Lower lobe of right lung (tissue), 2 donors: ENCODE measurements around the gene MICAL1. TPM values are rescaled to one million over a fixed set of nuclear protein-coding genes. Genes with fewer than 3 reads are reported as not detected.

Experiments used
- ATAC-seq, 2 donors: fragments of 200-7000 bp; cut with Tn5 transposase; one replicate each; pipeline ENCODE4 v1.9.1; 2020 to 2022; ENCODE audit warnings: mild to moderate bottlenecking in 2 of 2, moderate library complexity in 2 of 2
- DNase-seq: peaks from one replicate; pipeline ENCODE4 v3.0.0-alpha.2; 2020
- H3K27ac ChIP-seq: fragments of 200-600 bp; one replicate; pipeline ENCODE4 v1.8.0; 2022
- H3K27me3 ChIP-seq: fragments of 200-600 bp; one replicate; pipeline ENCODE4 v1.8.0; 2022; ENCODE audit warnings: low read depth
- H3K36me3 ChIP-seq: fragments of 200-600 bp; one replicate; pipeline ENCODE4 v1.8.0; 2022; ENCODE audit warnings: mild to moderate bottlenecking
- H3K4me1 ChIP-seq: fragments of 200-600 bp; one replicate; pipeline ENCODE4 v1.8.0; 2022
- H3K4me3 ChIP-seq: fragments of 200-600 bp; one replicate; pipeline ENCODE4 v1.8.0; 2022; ENCODE audit warnings: mild to moderate bottlenecking
- H3K9me3 ChIP-seq: fragments of 200-600 bp; one replicate; pipeline ENCODE4 v1.8.0; 2022
- CTCF ChIP-seq: fragments of 200-600 bp; IDR thresholded peaks from one replicate; pipeline ENCODE4 v1.8.0; 2022; ENCODE audit warnings: antibody characterized with exemption, mild to moderate bottlenecking
- intact Hi-C: fragments of 100-400 bp; cut with DNase I; formaldehyde crosslinking; loops from one replicate; pipeline ENCODE4 v1.11.0; 2022
- total RNA-seq: library from RNA; stranded (reverse); fragmentation: NEBNext Ultra II Directional; extraction: Animal tissue kit (Norgen Biotek cat#: 25700); gene quantifications from one replicate; pipeline ENCODE4 v1.2.1, GENCODE V29; 2021
- donor health status: DM: no; HTN: yes; CAD: no; lungs with severe emphysema.

The MICAL1 gene
- total RNA-seq, 1 donor from 2014 or later: 79.4 TPM

GRCh38 chr6:109447087-109447486, 8.5 kb downstream of the MICAL1 start:
- TF ChIP-seq CTCF: no peak
- peaks cover 8% of the 10 kb centered on the region for H3K4me1 ChIP-seq
- peaks cover 63% of the 10 kb centered on the region for H3K36me3 ChIP-seq
- H3K9me3 ChIP-seq: no peaks in the 10 kb centered on the region
- intact Hi-C loops: no loop called here
- no peak overlapping the region for H3K4me3 ChIP-seq
- H3K27ac ChIP-seq: no peak overlapping the region
- ATAC-seq: no peak
- no peak for DNase-seq
- H3K27me3 ChIP-seq: no peaks in the 10 kb centered on the region

- H3K9me3 ChIP-seq: no peaks in the 10 kb centered on the region
- no peak overlapping the region for H3K27ac ChIP-seq
- no peaks in the 10 kb centered on the region for H3K27me3 ChIP-seq
- intact Hi-C loops: no loop called here
- peaks cover 14% of the 10 kb centered on the region for H3K4me1 ChIP-seq
- TF ChIP-seq CTCF: no peak
- DNase-seq (no peak), ATAC-seq (no peak)
- H3K36me3 ChIP-seq: peaks cover 58% of the 10 kb centered on the region
- no peak overlapping the region for H3K4me3 ChIP-seq
These were observed 9.0 kb downstream of the MICAL1 start for GRCh38 chr6:109446541-109446940.

GRCh38 chr6:109446072-109446471, 9.5 kb downstream of the MICAL1 start:
- intact Hi-C loops: no loop called here
- ATAC-seq (no peak), DNase-seq (no peak)
- Histone ChIP-seq H3K9me3 (no peaks in the 10 kb centered on the region), H3K27me3 (no peaks in the 10 kb centered on the region), H3K27ac (no peak overlapping the region), H3K4me1 (peaks cover 17% of the 10 kb centered on the region), H3K36me3 (peaks cover 53% of the 10 kb centered on the region), H3K4me3 (no peak overlapping the region)
- no peak for TF ChIP-seq CTCF

GRCh38 chr6:109445382-109445781, 10.2 kb downstream of the MICAL1 start:
- no peak for ATAC-seq
- Histone ChIP-seq H3K27me3 (no peaks in the 10 kb centered on the region), H3K4me3 (no peak overlapping the region), H3K27ac (no peak overlapping the region), H3K36me3 (peaks cover 49% of the 10 kb centered on the region), H3K9me3 (no peaks in the 10 kb centered on the region), H3K4me1 (peaks cover 17% of the 10 kb centered on the region)
- intact Hi-C loops: no loop called here
- TF ChIP-seq CTCF: no peak
- DNase-seq: no peak

GRCh38 chr6:109443425-109443950, 12.1 kb downstream of the MICAL1 start:
- H3K4me3 ChIP-seq: no peak overlapping the region
- H3K9me3 ChIP-seq: no peaks in the 10 kb centered on the region
- no peak for TF ChIP-seq CTCF
- intact Hi-C loops: no loop called here
- H3K4me1 ChIP-seq: peaks cover 28% of the 10 kb centered on the region
- no peak for ATAC-seq
- DNase-seq: no peak
- no peak overlapping the region for H3K27ac ChIP-seq
- H3K27me3 ChIP-seq: no peaks in the 10 kb centered on the region
- peaks cover 48% of the 10 kb centered on the region for H3K36me3 ChIP-seq
